DMS114 treated with DMSO at 0.1 percent for 48 hours (cell line): Measurements from ENCODE around the gene CACNG3.

Experiments used
- DNase-seq: peaks from one replicate; lab custom pipeline; 2025; ENCODE audit not compliant: unreplicated experiment; lab: John Stamatoyannopoulos, UW

The CACNG3 gene

DNA sequence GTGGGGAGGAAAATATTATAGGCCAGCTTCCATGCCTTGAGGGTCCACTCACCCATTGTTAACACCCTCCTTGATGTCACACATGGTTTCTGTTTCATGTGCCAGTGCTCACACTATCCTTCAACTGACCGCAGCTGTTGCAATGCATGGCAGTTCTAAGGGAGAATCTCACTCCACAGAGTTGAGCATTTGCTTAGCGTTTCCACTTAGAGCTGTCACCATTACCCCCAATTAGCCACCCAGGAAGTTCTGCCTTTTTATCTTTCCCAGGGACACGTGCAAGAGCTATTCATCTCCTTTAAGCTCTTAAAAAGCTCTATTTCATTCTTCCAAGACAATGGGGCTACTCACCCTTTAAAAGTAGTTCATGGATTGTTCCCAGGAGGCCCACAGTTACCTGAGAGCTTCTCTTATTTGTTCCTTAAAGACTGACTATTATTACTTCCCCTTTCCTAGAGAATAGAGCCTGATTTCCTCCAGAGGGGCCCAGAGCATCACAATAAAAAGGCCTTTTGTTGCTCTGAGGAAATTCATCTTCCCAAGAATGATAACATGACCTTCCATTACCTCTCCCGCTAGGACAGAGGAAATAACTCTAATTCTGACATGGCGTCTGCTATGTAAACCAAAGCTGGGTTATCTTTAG is 126.8 kb downstream of the CACNG3 start:
- DNase-seq, result no peak

DNA sequence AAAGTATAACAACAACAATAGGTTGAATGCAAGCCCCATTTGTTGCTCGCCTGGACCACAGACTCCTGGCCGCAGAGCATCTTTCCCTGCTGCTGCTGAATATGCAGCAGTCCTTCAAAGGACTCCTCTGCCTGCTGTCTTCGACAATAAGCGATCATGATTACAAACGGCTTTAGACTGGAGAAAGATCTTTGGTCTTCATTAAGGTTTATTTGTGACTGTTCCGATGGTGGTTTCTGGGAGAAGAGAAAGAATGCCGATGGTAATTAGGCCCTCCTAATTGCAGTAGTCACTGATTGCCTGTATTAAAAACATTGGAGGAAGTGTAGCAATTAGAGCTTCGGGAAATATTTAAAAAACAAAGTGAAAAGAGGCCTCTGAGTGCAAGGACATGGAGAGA is 138.2 kb downstream of the CACNG3 start:
- DNase-seq, result no peak

DNA sequence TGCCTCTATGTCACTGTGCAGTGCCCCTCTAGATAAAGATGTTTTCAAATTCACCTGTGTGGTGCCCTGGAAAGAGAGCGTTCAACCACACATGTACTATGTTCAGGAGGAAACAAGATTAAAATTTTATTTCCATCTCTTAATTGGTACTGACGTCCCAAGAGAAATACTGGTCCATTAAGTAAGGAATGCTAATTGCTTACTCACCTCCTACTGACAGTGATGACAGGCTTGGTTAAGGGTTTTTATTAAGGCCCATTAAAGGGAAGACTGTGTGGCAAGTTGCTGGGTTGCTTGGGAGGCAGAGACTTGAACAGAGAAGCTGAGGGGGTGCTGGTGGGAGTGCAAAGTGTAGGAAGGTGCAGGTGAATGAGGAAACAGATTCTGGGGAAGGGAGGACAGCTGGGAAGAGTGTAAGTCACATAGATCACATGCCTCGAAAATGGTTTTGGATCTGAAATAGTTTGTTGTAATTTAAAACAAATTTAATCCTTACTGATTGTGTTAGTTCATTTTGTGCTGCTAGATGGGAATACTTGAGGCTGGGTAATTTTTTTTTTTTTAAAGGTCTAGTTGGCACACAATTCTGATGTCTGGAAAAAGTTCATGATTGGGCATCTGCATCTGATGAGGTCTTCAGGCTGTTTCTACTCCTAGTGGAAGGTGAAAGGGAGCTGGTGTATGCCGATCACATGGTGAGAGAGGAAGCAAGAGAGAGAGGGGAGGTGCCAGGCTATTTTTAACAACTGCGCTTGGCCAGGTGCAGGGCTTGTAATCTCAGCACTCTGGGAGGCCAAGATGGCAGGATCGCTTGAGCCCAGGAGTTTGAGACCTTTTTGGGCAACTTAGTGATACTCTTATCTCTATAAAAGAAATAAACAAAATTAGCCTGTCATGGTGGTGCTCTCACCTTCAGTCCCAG is 140.5 kb downstream of the CACNG3 start:
- no peak for DNase-seq

DNA sequence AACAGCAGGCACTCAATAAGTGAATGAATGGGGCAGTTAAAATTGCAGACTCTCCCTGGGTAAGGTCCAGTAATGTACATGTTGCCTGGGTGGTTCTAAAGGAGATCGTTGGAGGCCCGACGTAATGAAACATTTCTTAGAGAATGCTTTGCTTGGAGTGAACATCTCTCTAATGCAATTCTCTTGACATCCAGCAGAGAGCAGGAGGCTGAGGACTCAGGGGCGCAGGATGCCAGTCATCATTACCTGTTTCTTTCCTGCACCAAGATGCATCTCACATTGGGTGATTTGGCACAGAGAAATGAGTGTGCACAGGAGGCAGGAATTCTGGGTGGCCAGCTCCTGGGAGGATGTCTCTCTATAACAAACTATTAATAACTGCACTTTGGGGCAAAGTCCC is 152.9 kb downstream of the CACNG3 start:
- DNase-seq, result no peak
